Pancreas (tissue), 10 donors: Measurements from ENCODE around the gene SRRM3. TPM values are rescaled to one million over a fixed set of nuclear protein-coding genes. Genes with fewer than 3 reads are reported as not detected.
"Not testable (repeated sequence)": the region's sequence is repeated elsewhere in the genome, so short reads cannot be mapped to it uniquely, and the experiment has no call there.

ENCODE experiments used
- ATAC-seq, 4 donors: fragments of 200-7000 bp; cut with Tn5 transposase; one replicate each; pipeline versions ENCODE4 v1.8.0 to v1.9.1; 2020; ENCODE audit warnings: mild to moderate bottlenecking in 4 of 4, moderate library complexity in 4 of 4
- DNase-seq, 6 donors: peaks; one replicate each; pipeline ENCODE4 v3.0.0-alpha.2; 2020
- FAIRE-seq: peaks from 2 replicates; lab custom pipeline; 2012; peaks lifted over from hg19 to GRCh38; lab: Jason Lieb, UNC
- H3K27ac ChIP-seq, 4 donors: fragments of 200-600 bp; sonication (generic); 1 replicate in 3 of 4; 2 replicates in 1 of 4; pipeline versions ENCODE4 v1.5.0 to v1.8.0; 2020
- H3K27me3 ChIP-seq, 4 donors: fragments of 200-600 bp; one replicate each; pipeline ENCODE4 v1.8.0; 2021
- H3K36me3 ChIP-seq, 3 donors: fragments of 200-600 bp; sonication (generic) in 1 of 3; one replicate each; pipeline versions ENCODE4 v1.5.0 to v1.8.0; 2020 to 2021
- H3K4me1 ChIP-seq, 3 donors: fragments of 200-600 bp; one replicate each; pipeline ENCODE4 v1.8.0; 2021
- H3K4me3 ChIP-seq, 4 donors: fragments of 200-600 bp; sonication (generic) in 2 of 4; one replicate each; pipeline versions ENCODE4 v1.5.0 to v1.8.0; 2020 to 2021
- H3K9me3 ChIP-seq, 4 donors: fragments of 200-600 bp; one replicate each; pipeline ENCODE4 v1.8.0; 2021
- WGBS, 2 donors: extraction: QIAGEN DNeasy Blood & Tissue Kit; methylation state at CpG; one replicate each; pipeline ENCODE4 v1.1.7; 2013; 5-methylcytosine and 5-hydroxymethylcytosine counted together
- intact Hi-C, 3 donors: fragments of 100-400 bp; cut with DNase I; formaldehyde crosslinking; loops; one replicate each; pipeline versions ENCODE4 v1.11.1 to v1.14.2; 2022
- polyA plus RNA-seq, 2 donors: library from polyadenylated mRNA; stranded (reverse); fragments of 200-250 nt; gene quantifications; one replicate each; pipeline ENCODE4 v1.2.3, GENCODE V29; 2013
- total RNA-seq, 6 donors: library from RNA; stranded (reverse); fragmentation: NEBNext Ultra II Directional in 4 of 6; extraction: Animal tissue kit (Norgen Biotek cat#: 25700) in 4 of 6; gene quantifications; one replicate each; pipeline versions ENCODE4 v1.2.1 to v1.2.4, GENCODE V29; 2021 to 2023
- TF ChIP-seq, protein P1 (sequence below), 4 donors: fragments of 200-600 bp; sonication (generic) in 3 of 4; IDR thresholded peaks; one replicate each; pipeline versions ENCODE4 v1.5.0 to v1.8.0; 2021; ENCODE audit warnings: antibody characterized with exemption in 4 of 4
- donor health status: healthy with polysubstance abuse.
- donor health status: DM: no; HTN: no; CAD: no; lungs with moderate emphysema.
- donor health status: DM: no; HTN: no; CAD: no.
- donor health status: control.
- donor health status: control.
- donor health status: Bipolar disorder and iron deficiency.
- donor health status: DM: yes; HTN: yes; CAD: no.
- donor health status: DM: no; HTN: no; CAD: no.
- donor health status: DM: no; HTN: no; CAD: no.
- donor health status: DM: yes; HTN: yes; CAD: no.

SRRM3 gene, protein sequence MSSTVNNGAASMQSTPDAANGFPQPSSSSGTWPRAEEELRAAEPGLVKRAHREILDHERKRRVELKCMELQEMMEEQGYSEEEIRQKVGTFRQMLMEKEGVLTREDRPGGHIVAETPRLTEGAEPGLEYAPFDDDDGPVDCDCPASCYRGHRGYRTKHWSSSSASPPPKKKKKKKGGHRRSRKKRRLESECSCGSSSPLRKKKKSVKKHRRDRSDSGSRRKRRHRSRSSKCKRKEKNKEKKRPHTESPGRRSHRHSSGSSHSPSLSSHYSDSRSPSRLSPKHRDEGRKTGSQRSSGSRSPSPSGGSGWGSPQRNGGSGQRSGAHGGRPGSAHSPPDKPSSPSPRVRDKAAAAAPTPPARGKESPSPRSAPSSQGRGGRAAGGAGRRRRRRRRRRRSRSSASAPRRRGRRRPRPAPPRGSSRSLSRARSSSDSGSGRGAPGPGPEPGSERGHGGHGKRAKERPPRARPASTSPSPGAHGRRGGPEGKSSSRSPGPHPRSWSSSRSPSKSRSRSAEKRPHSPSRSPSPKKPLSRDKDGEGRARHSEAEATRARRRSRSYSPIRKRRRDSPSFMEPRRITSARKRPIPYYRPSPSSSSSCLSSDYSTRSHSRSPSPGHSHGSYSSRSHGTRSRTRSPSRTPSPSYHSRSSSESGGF
- 1 to 10 TPM; 1.2 to 4.6 (median 1.6) TPM for total RNA-seq
- 10 to 100 TPM in 1 of 2 donors, 1 to 10 TPM in 1; 7.6 to 10.4 TPM for polyA plus RNA-seq

GRCh38 chr7:76201732-76202665 is at the start of gene SRRM3:
TSS of gene SRRM3 (plus strand) at chr7:76201896. CDS start at chr7:76235067, 33,171 bp downstream.
- Histone ChIP-seq H3K36me3 (no peaks in the 10 kb centered on the region), H3K4me3 (peak within 1 kb of the TSS in 1 of 4 donors; percentile 41), H3K4me1 (peaks cover 0 to 3% (median 0%) of the 10 kb centered on the region in 3 donors), H3K27ac (no peak within 1 kb of the TSS), H3K9me3 (no peaks in the 10 kb centered on the region), H3K27me3 (no peaks in the 10 kb centered on the region)
- WGBS, 2 donors, result 2 to 3% methylated on average over 43 to 56 of the region's 57 CpGs
- peak; percentile 68 to 95 (median 85) for DNase-seq
- TF ChIP-seq, protein P1, sequence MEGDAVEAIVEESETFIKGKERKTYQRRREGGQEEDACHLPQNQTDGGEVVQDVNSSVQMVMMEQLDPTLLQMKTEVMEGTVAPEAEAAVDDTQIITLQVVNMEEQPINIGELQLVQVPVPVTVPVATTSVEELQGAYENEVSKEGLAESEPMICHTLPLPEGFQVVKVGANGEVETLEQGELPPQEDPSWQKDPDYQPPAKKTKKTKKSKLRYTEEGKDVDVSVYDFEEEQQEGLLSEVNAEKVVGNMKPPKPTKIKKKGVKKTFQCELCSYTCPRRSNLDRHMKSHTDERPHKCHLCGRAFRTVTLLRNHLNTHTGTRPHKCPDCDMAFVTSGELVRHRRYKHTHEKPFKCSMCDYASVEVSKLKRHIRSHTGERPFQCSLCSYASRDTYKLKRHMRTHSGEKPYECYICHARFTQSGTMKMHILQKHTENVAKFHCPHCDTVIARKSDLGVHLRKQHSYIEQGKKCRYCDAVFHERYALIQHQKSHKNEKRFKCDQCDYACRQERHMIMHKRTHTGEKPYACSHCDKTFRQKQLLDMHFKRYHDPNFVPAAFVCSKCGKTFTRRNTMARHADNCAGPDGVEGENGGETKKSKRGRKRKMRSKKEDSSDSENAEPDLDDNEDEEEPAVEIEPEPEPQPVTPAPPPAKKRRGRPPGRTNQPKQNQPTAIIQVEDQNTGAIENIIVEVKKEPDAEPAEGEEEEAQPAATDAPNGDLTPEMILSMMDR (IDR thresholded peaks at IDR 0.05), result peak in 3 of 4 donors; percentile 39 to 47 (median 45)
- FAIRE-seq, result no peak
- peak; percentile 99 to 100 (median 99) for ATAC-seq
- intact Hi-C loops, result no loop called here

DNA sequence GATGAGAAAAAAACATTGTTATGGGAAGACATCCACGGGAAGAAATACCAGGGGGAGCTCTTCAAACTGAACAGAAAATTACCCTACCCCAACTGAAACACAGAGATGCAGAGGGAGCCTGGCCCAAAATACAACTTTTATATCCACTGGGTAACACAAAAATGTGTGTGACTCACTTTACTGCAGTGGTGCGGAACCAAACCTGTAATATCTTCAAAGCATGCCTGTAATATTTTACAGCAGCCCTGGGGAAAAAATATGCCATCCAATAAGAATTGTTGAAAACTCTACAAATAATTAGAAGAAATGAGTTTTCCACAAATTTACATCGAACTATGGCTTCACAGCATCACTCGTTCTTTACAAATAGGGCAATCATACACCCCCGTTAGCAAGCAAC is 49.8 kb upstream of the SRRM3 start:
- TF ChIP-seq, protein P1 (IDR thresholded peaks at IDR 0.05), result no peak
- no peaks in the 10 kb centered on the region for H3K36me3 ChIP-seq
- no peak overlapping the region for H3K4me3 ChIP-seq
- no peak for ATAC-seq
- no peaks in the 10 kb centered on the region for H3K27me3 ChIP-seq
- FAIRE-seq, result no peak
- 81 to 92% methylated on average over 5 of the region's 5 CpGs for WGBS, 2 donors
- H3K9me3 ChIP-seq, result no peaks in the 10 kb centered on the region
- H3K4me1 ChIP-seq, result no peaks in the 10 kb centered on the region
- intact Hi-C loops, result no loop called here
- DNase-seq, result no peak
- no peak overlapping the region for H3K27ac ChIP-seq

- ATAC-seq, H3K27ac ChIP-seq, DNase-seq, FAIRE-seq, H3K36me3 ChIP-seq, H3K9me3 ChIP-seq, H3K4me1 ChIP-seq, H3K27me3 ChIP-seq, H3K4me3 ChIP-seq, intact Hi-C loops: not testable (repeated sequence)
- WGBS, 2 donors, result 66 to 71% methylated on average over 5 of the region's 5 CpGs
Observed at GRCh38 chr7:76153571-76154230, 48.0 kb upstream of the SRRM3 start.

GRCh38 chr7:76155938-76156337 is 45.8 kb upstream of the SRRM3 start:
- ATAC-seq (peak in 3 of 4 donors; percentile 45 to 69 (median 52)), FAIRE-seq (no peak), DNase-seq (peak in 1 of 6 donors; percentile 43)
- H3K4me1 ChIP-seq, result no peaks in the 10 kb centered on the region
- 71 to 78% methylated on average over 6 of the region's 6 CpGs for WGBS, 2 donors
- H3K4me3 ChIP-seq, result no peak overlapping the region
- intact Hi-C loops, result no loop called here
- no peak overlapping the region for H3K27ac ChIP-seq
- H3K36me3 ChIP-seq, result no peaks in the 10 kb centered on the region
- H3K9me3 ChIP-seq, result no peaks in the 10 kb centered on the region
- TF ChIP-seq, protein P1 (IDR thresholded peaks at IDR 0.05), result no peak
- H3K27me3 ChIP-seq, result no peaks in the 10 kb centered on the region

DNA sequence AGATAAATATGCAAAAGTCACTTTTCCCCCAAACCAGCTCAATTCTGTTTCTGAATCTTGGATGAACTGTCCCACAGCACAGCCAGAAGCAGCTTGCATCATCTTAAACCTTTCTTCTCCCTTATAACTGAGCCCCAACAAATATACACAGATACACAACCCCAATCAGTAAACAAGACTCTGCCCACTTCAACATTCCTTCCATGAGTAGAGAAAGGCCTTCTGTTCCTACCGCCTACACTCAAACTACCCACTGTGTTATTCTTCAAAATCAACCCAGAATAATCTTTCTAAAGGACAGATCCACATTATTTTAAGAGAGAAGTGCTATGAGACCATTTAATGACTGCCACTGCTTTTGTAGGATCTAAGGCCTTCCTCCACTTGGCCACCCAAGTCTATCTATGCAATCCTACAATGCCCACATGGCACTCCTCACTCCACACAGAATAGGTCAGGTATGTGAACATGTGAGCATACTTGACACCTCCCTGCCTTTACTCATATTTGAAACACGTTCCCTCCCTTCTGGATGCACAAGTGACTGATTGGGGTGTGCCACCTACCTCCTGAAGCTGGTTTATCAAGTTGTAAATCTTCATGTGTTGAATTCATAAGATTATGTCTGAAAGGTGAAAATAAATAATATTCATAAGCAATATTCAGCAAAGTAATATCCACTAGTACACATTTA is 44.6 kb upstream of the SRRM3 start:
- not testable (repeated sequence) for H3K27ac ChIP-seq, FAIRE-seq
- WGBS, 2 donors, result 75 to 87% methylated on average over 2 of the region's 2 CpGs

DNA sequence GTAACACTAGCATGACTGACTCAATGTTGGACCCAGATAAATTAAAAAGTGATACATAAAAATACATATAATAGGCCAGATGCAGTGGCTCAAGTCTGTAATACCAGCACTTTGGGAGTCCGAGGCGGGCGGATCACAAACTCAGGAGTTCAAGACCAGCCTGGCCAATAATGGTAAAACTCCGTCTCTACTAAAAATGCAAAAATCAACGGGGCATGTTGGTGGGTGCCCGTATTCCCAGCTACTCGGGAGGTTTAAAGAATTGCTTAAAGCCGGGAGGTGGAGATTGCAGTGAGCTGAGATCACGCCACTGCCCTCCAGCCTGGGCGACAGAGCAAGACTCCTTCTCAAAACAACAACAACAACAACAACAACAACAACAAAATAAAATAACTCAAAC is 43.3 kb upstream of the SRRM3 start:
- H3K27me3 ChIP-seq, intact Hi-C loops, FAIRE-seq, H3K4me1 ChIP-seq, H3K36me3 ChIP-seq, H3K27ac ChIP-seq, ATAC-seq, H3K9me3 ChIP-seq, DNase-seq, H3K4me3 ChIP-seq: not testable (repeated sequence)
- 86 to 91% methylated on average over 10 of the region's 10 CpGs for WGBS, 2 donors

More for the DNA sequence above, 44.6 kb upstream of the SRRM3 start:
- H3K9me3 ChIP-seq, H3K4me3 ChIP-seq, H3K4me1 ChIP-seq, ATAC-seq, DNase-seq, intact Hi-C loops, H3K27me3 ChIP-seq, H3K36me3 ChIP-seq: not testable (repeated sequence)

DNA sequence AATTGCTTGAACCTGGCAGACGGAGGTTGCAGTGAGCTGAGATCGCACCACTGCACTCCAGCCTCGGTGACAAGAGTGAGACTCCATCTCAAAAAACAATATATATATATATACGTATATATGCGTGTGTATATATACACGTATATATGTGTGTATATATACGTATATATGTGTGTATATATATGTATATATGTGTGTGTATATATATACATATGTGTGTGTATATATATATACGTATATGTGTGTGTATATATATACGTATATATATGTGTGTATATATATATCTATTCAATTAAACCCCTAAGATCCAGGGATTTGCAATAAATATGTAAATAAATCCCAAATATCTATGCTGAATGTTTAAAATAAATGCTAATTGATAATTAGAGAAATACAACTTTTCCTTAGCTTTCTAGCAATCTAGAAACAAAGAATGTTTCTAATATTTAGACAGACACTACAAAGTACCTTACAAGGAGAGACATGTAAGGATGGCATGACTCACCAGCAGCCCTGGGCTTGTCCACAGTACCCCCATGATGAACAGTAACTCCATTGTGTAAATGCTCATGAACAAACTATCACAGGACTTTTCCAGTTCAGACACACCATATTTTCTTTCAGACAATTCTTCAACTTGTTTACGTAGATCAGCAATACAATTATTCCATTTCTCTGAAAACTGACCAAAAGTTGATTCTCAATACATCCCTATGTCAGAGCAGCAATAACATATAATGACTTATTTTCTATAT is 39.1 kb upstream of the SRRM3 start:
- 78 to 88% methylated on average over 10 of the region's 10 CpGs for WGBS, 2 donors

More for the DNA sequence above, 39.1 kb upstream of the SRRM3 start:
- H3K27ac ChIP-seq, DNase-seq, H3K4me3 ChIP-seq, ATAC-seq, H3K36me3 ChIP-seq, H3K27me3 ChIP-seq, H3K4me1 ChIP-seq, H3K9me3 ChIP-seq, FAIRE-seq, intact Hi-C loops: not testable (repeated sequence)
